NCI-H345 treated with DMSO at 0.1 percent for 48 hours (cell line): ENCODE data around the gene HPD.
"Not testable (repeated sequence)": the region's sequence is repeated elsewhere in the genome, so short reads cannot be mapped to it uniquely, and the experiment has no call there.

Source experiments
- DNase-seq: peaks from one replicate; lab custom pipeline; 2025; ENCODE audit not compliant: unreplicated experiment; lab: John Stamatoyannopoulos, UW

The HPD gene

DNA sequence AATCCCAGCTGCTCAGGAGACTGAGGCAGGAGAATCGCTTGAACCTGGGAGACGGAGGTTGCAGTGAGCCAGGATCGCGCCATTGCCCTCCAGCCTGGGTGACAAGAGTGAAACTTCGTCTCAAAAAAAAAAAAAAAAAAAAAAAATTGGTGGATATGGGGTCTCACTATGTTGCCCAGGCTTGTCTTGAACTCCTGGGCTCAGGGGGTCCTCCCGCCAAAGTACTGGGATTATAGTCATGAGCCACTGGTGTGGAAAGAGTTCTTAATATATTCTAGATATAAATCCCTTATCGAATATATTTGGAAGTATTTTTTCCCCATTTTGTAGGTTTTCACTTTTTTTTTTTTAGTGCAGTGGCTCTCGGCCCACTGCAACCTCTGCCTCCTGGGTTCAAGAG, 10.6 kb upstream of the HPD start:
- DNase-seq, result not testable (repeated sequence)

GRCh38 chr12:121866331-121866730, 7.7 kb upstream of the HPD start:
- no peak for DNase-seq

DNA sequence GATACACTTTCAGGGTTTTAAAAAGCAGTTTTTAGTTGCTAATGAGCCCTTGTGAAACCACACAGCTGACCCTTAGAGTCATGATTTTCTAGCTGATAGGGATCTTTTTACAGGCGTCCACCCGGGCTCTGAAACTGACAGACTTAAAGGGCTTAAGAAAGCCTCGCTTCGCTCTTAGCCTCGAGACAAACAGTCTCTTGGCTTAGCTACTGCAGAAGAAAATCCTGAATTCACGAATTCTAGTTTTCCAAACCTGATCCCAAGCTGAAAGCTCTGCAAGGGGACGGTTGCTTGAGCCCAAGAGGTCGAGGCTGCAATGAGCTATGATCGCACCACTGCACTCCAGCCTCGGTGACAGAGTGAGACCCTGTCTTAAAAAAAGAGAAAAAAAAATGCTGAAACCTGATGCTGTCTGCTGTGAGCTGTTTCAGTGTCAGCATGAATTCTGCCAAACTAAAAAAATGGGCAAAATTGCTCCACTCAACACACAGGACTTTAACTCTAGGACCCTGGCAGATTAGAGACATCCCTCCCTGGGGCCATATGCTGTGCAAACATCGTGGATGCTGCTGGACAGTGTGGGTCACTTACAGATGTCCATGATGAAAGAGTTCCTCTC, 3.1 kb upstream of the HPD start:
- DNase-seq, result no peak

GRCh38 chr12:121860699-121861098, 2.0 kb upstream of the HPD start:
- not testable (repeated sequence) for DNase-seq

- DNase-seq, result no peak
These were observed 1.6 kb upstream of the HPD start for GRCh38 chr12:121860257-121860656.

- DNase-seq, result no peak
These were observed 369 bp downstream of the HPD start for GRCh38 chr12:121858318-121858661.

DNA sequence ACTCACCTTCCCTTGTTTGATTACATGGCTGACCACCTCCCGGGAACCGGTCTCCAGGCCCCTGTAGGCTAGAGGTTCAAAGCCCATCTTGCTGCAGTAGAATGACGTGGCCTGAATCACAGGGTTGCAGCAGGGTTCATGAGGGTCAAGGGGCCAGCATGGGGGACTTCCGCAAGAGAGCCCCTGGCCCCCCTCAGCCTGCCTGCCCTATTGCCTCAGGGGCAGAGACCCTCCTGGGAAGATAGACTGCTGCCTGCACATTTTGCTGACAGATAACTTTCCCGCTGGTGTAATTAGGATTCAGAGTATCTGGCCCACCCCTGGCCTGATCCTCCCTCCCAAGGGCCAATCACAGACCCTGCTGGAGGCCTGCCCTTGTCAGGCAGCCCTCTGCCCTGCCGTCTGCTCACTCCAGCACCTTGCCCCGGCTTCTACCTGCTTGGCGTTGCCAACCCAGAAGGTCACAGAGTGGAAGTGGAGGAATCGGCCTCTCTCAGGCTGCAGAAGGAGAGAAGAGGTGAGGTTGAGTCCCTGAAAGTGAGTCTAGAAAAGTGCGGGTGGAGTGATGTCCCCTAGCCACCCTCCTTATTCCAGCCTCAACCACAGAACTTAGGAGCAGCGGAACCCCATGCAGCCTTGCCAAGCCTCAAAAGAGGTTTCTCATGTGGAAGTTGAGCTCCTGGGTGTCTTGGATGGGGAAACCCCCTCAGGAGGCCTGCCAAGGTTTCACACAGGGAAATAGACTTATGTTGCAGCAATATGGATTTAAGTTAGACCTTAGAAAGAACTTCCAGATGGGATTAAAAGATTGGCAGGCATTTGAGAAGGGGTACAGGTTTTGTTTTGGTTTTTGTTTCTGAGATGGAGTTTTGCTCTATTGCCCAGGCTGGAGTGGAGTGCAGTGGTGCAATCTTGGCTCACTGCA, 1.1 kb downstream of the HPD start:
- no peak for DNase-seq

DNA sequence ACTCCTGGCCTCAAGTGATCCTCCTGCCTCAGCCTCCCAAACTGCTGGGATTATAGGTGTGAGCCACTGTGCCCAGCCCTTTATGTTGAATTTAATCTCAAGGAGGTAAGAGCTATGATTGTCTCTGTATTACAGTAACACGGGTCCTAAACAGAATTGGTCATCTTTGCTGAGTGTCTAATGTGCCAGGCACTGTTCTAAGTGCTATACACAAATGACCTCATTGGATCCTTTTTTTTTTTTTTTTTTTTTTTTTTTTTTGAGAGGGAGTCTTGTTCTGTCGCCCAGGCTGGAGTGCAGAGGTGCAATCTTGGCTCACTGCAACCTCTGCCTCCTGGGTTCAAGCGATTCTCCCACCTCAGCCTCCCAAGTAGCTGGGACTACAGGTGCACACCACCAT, 6.3 kb downstream of the HPD start:
- not testable (repeated sequence) for DNase-seq

DNA sequence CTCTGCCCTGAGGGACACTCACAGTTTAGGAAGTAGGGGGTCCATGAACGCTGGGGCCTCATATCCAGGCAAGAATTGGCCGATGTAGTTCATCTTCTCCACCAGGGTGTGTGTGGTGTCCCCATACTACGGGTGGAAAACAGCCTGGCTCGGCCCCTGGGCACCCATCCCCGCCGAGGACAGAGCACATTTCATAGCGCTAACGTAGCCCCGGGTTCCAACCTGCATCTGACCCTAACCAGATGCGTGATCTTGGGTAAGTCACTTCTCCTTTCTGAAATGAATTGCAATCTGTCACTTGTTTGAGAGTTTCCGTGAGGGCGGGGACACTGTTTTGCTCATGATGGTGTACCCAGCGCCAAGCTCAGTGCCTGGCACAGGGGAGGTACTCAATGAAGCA, 9.0 kb downstream of the HPD start:
- DNase-seq, result no peak

DNA sequence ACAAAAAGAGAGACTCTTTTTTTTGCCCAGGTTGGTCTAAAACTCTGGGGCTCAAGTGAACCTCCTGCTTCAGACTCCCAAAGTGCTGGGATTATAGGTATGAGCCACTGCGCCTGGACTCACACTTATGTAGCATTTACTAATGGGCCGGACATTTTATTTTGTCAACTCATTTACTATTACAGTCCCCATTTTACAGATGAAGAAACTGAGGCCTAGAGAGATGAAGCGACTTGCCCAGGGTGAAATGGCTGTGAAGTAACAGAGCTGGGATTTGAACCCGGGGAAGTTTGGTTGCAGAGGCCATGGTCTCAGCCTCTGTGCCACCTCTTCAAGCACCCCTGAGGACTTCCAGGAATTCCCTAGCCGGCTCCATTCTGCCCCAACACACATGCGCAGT, 9.4 kb downstream of the HPD start:
- DNase-seq, result no peak

DNA sequence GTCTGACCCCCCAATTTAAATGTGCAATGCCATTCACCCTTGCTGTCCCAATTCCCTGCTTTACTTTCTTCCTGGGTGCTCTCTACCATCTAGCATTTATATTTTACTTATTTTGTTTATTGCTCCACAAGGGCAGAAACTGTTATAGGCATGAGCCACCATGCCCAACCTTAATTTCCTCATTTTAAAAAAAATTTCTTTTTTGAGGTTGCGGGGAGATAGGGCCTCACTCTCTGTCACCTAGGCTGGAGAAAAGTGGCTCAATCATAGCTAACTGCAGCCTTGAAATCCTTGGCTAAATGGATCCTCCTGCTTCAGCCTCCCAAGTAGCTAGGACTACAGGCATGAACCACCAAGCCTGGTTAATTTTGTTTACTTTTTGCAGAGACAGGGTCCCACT, 13.0 kb downstream of the HPD start:
- DNase-seq, result no peak

DNA sequence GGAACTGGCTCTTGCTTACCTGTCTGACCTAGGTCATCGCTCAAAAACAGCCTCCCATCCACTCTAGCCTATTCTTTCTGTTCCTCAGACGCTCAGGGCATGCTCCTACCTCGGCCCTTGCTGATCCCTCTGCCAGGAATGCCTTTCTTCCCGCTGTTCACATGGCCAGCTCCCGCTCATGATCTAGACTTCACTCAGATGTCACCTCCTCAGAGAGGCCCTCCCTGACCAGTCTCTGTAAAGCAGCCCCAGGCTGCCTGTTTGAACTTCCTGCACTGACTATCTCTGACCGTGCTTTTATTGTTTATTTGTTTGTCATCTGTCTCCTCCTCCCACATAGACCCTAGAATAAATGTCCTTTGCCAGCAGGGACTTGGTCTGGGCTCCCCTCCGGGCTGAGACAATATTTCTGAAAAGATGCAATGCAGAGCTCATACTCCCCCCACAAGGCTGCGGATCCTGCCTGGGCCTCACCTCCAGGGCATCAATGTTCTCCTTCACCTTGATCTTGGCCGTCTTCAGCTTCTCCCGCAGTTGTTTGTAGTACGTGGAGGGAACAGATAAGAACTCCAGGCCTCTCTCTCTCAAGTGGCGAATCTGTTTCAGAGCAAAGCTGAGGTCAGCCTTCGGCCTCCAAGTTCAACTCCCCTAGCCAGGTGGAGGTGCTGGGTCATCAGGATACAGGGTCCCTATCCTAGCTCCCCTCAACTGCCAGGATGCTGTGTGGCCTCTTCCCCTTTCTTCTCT, 15.2 kb downstream of the HPD start:
- DNase-seq, result no peak

GRCh38 chr12:121839993-121840761, 18.5 kb downstream of the HPD start:
- no peak for DNase-seq

GRCh38 chr12:121839106-121839992, 19.3 kb downstream of the HPD start:
- DNase-seq, result peak; percentile 95

GRCh38 chr12:121838126-121838525, 20.5 kb downstream of the HPD start:
- DNase-seq, result peak; percentile 1

DNA sequence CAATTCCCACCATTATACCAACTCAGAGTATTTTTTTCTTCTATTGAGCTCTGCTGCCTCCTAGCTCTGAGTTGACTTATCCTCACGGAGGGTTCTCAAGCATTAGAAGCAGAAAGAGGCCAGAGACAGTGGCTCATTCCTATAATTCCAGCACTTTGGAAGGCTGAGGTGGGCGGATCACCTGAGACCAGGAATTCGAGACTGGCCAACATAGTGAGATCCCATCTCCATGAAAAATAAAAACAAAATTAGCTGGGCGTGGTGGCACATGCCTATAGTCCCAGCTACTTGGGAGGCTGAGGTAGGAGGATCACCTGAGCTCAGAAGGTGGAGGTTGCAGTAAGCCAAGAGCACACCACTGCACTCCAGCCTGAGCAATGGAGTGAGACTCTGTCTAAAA, 21.0 kb downstream of the HPD start:
- DNase-seq, result no peak

DNA sequence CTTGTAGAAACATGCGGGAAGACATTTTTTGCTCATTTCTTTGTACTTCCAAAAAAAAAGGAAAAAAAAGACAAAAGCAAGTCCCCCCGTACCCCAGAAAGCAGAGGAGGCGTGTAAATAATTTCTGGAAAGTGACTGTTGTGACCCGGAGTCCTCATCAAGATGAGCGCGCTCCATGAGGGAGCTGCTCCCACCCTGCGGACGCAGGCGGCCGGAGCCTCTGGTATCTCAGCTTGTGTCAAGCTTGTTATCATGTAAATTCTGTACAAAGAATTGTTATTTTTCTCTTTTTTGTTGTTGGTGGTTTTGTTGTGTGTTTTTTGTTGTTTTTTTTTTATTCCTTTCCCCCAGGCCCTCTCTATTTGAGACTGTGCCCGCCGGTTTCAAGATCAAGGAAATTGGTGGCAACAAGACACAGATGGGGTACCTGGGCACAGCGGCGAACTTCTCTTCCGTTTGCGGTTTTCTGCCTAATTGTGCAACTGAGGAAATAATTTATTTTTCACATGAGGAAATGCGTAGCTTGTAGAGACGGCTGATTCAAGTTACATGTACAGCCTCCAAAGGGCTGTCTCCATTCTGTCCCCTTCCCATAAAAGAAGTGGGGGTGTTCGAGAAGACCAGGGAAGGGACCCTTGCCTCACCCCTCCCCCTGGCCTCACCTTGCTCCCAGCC, 27.0 kb downstream of the HPD start:
- DNase-seq, result no peak

DNA sequence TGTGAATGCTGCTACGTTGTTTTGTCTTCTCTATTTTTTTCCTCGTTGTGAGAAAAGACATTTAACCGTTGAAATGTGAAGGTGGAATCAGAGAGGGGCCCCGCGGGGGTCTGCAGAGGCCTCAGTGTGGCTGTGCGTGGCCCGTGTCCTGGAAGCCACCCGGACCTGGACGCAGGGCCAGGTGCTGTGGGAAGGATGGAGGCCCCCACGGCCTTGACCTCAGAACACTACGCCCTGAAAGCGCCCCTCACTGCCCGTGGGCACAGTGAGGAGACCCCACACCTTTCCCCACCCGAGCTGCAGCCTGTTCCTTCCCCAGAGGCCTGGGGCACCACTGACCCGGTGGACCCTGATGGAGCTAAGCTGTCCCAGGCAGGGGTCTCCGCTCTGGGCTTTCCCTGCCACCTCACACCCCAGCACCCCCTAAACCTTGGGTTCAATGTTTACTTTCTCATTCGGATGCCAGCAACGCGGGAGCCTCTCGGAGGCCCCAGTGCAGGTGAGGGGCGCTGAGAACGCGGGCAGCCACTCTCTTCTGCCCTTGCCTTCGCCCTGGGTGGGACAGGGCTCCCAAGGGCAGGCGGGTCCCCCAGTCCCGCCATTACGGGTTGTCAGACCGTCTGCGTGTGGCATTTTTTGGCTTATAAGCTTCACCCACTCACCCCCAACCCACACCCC, 27.9 kb downstream of the HPD start:
- no peak for DNase-seq

DNA sequence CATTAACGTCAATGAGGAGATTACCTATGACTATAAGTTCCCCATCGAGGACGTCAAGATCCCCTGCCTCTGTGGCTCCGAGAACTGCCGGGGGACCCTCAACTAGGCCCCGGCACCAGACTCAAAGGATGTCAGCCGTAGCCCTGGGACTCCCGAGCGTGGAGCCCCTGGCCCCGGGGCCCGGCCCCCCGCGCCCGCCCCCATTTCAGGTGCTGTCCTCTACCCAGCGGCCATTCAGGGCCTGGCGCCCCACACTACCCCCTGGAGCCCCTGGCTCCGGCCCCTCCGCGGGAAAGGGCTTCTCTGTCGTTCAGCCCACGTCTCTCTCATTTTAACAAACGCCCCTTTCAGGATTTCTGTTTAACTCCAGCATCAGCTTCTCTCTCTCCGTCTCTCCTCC, 28.5 kb downstream of the HPD start:
- no peak for DNase-seq
